Midbrain (tissue), 1 donor: ENCODE measurements around the gene PTPRN2.
"Not testable (repeated sequence)": the region's sequence is repeated elsewhere in the genome, so short reads cannot be mapped to it uniquely, and the experiment has no call there.

ENCODE experiments used
- DNase-seq: peaks from one replicate; lab custom pipeline; 2025; lab: John Stamatoyannopoulos, UW

PTPRN2 gene

GRCh38 chr7:157751951-157752673 is 835.5 kb downstream of the PTPRN2 start:
- no peak for DNase-seq

GRCh38 chr7:157751406-157751805 is 836.2 kb downstream of the PTPRN2 start:
- DNase-seq, result no peak

- DNase-seq, result no peak
Observed at GRCh38 chr7:157750291-157750690, 837.3 kb downstream of the PTPRN2 start.

GRCh38 chr7:157745721-157746709 is 841.6 kb downstream of the PTPRN2 start:
- no peak for DNase-seq

GRCh38 chr7:157744786-157745601 is 842.6 kb downstream of the PTPRN2 start:
- DNase-seq, result no peak

GRCh38 chr7:157743781-157744525 is 843.7 kb downstream of the PTPRN2 start:
- no peak for DNase-seq

- no peak for DNase-seq
Observed at GRCh38 chr7:157740251-157740798, 847.3 kb downstream of the PTPRN2 start.

GRCh38 chr7:157739650-157740049 is 848.0 kb downstream of the PTPRN2 start:
- no peak for DNase-seq

GRCh38 chr7:157739031-157739430 is 848.6 kb downstream of the PTPRN2 start:
- DNase-seq, result no peak

GRCh38 chr7:157738066-157738460 is 849.6 kb downstream of the PTPRN2 start:
- DNase-seq, result no peak

- no peak for DNase-seq
Observed at GRCh38 chr7:157737151-157738065, 850.2 kb downstream of the PTPRN2 start.

GRCh38 chr7:157736341-157736740 is 851.3 kb downstream of the PTPRN2 start:
- no peak for DNase-seq

- no peak for DNase-seq
Observed at GRCh38 chr7:157735826-157736225, 851.8 kb downstream of the PTPRN2 start.

- DNase-seq, result no peak
Observed at GRCh38 chr7:157734676-157735640, 852.7 kb downstream of the PTPRN2 start.

GRCh38 chr7:157733760-157734395 is 853.7 kb downstream of the PTPRN2 start:
- not testable (repeated sequence) for DNase-seq

- no peak for DNase-seq
Observed at GRCh38 chr7:157731126-157731525, 856.5 kb downstream of the PTPRN2 start.

GRCh38 chr7:157730614-157731013 is 857.0 kb downstream of the PTPRN2 start:
- DNase-seq, result no peak

GRCh38 chr7:157729566-157729965 is 858.1 kb downstream of the PTPRN2 start:
- no peak for DNase-seq
